Measurements from ENCODE around the gene CSTA. TPM values are rescaled to one million over a fixed set of nuclear protein-coding genes. Genes with fewer than 3 reads are reported as not detected.
A peak's percentile ranks its signal among the peaks of the same experiment; 100 is the strongest.

The CSTA gene
- total and polyA plus RNA-seq, 2 of the 8 experiments (the other 6 are each of a cell fraction or from before 2014, with no cell fraction given) = not detected

DNA sequence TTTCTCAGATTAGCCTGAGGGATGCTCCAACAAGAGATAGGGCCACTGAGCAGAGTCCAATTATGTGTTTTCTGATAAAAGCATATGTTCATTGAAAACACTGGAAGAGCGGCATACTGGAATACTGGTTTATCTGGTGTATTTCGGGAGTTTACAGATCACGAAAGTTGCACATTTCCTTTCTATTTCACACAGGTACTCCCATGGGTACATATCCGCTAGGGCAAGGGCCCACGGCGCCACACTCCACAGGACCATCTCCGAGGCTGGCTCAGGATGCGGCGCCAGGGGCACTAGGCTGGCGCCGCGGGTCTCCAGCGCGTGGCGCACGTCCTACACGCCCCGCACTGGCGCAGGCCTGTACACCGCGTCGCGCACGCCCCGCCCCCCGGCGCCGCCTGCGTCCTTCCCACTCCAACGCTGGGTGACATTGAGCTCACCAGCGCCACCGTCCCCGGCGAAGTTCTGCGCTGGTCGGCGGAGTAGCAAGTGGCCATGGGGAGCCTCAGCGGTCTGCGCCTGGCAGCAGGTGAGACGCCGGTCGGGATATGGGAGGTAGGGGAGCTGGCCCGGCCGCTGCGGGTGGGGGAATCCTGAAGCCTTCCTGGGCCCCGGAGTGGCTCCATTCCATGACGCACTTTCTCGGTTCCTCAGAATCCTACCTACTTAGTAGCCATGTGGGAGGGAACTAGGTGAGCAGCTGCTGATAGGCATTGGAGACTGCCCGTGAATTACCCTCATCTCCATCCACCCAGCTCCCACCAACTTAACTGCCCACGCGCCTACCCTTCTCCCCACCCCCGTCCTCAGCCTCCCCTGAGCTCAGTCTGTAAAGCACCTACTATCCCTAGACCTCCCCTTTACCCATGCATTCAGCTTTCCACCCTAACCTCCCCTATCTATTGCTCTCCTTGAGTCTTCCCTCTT lies 59.0 kb downstream of the CSTA start, which contains the start of gene FAM162A (continued):
- TF ChIP-seq BACH1 (IDR thresholded peaks at IDR 0.05; ENCODE audit: low read length) = no peak; the same call in none of the 2 replicates
- TF ChIP-seq SAP30 (IDR thresholded peaks at IDR 0.05; ENCODE audit: insufficient read depth, insufficient replicate concordance, low read length) = no peak
- TF ChIP-seq POLR2A (IDR thresholded peaks at IDR 0.05; ENCODE audit: control extremely low read depth in 1 of 2, low read depth in 2 of 2, low read length in 2 of 2) = peak in 1 of 2 experiments; percentile 79; a peak in 1 of 3 replicates
- no peak for TF ChIP-seq BCL11A (IDR thresholded peaks at IDR 0.05; ENCODE audit: low read depth in 2 of 2, low read length in 2 of 2)

Measured in H1 (cell line).